Medulla oblongata (tissue), 1 donor: ENCODE data around the gene CDK11B.
A peak's percentile ranks its signal among the peaks of the same experiment; 100 is the strongest.
"Not testable (repeated sequence)": the region's sequence is repeated elsewhere in the genome, so short reads cannot be mapped to it uniquely, and the experiment has no call there.

Experiments used
- DNase-seq: peaks from one replicate; pipeline ENCODE4 v3.0.0-alpha.2; 2015; ENCODE audit errors: extremely low spot score

Gene CDK11B

DNA sequence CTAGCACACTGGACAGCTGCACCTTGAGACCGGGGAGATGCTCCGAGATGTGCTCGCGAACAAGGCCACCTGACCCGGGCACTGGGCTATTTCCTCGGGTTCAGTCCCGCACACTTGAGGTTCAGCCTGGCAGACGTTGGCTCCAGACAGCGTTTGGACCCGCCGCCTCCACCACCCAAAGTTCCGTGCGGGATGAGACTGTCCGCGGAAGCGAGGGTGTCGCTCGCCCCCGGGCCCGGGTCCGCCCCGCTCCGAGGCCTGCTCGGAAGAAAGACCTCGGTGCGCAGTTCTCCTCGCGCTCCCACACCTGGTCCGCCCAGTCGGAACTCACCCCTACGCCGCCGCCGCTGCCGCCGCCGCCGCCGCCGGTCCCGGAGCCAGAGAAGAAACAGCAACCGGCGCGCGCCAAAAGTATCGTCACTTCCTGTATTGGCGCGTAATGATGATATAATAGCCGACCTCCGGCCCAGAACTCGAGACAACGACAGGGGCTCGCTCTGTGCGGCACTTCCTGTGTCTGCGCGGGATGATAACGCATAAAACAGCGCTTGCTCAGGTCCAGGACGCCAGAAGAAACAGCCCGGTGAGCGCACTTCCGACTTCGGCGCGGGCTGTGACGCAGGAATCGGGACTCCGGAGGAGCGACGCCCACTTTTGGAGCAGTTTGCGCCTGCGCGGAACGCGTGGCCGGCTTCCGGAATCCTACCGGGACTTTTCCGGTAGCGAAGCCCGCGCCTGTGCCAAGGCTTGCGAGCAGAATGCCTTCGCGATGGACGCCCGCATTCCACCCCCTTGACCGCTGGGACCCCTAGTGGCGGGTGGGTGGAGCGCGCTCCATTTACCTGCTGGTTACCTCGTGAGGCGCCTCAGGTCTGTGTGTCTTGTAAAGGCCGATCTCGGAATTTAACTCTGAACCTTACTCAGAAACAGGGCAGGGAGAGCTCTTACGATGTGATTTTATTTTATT lies at the start of gene CDK11B:
Gene CDK11B (minus strand): TSS at position 422 of the 967 bp plus-strand sequence. CDS start 1,519 bp downstream, outside the sequence.
- DNase-seq: peak; percentile 95

DNA sequence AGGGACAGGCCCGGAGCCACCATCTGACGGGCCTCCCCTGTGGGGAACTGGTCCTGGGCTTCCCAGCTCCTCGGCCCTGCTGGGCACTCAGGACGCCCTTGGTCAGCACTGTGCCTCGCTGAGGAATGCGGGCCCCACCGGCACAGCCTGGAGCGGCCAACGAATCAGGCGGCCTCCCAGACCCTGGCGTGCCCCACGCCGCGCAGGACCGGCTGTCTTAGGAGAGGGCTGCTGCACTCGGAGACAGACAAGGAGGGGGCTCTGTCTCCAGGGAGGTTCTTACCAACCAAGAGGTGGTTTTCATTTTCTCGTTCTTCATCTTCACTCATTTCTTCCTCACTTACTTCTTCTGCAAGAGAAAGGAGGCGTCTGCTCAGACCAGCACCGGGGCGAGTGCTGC lies 49.1 kb upstream of the CDK11B start:
- not testable (repeated sequence) for DNase-seq

DNA sequence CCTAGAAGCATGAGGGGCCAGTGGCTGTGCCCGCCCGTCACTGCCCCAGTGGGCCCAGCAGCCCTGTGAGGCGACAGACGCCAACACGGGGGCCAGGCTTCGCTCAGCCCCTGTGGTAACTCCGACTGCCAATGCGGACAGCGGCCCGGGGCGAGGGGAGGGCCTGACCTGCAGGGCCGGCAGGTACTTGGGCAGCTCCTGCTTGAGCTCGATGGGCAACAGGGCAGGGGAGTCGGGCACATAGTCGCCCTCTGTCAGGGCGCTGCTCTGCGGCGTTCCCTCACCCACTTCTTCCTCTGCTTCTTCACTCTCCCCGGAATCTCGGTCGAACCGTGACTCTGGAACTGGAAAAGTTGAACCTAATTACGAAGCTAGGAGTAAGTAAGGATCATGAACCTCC lies 48.4 kb upstream of the CDK11B start:
- DNase-seq: not testable (repeated sequence)

DNA sequence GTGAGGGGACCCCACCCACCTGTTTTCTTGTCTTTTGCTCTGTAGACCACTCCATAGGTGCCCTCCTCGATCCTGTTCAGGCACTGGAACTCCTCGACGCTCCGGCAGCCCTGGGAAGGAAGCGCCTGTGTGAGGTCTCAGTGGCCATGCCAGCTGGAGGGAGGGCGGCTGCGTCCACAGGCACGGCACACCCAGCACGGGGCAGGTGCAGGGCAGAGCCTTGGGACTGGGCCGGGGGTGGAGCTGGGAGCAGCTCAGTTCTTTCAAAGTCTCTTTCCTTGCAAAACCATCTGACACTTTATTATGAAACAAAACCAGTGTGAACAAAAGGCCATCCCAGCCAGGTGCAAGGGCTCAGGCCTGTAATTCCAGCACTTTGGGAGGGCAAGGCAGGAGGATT lies 46.8 kb upstream of the CDK11B start:
- DNase-seq: not testable (repeated sequence)

DNA sequence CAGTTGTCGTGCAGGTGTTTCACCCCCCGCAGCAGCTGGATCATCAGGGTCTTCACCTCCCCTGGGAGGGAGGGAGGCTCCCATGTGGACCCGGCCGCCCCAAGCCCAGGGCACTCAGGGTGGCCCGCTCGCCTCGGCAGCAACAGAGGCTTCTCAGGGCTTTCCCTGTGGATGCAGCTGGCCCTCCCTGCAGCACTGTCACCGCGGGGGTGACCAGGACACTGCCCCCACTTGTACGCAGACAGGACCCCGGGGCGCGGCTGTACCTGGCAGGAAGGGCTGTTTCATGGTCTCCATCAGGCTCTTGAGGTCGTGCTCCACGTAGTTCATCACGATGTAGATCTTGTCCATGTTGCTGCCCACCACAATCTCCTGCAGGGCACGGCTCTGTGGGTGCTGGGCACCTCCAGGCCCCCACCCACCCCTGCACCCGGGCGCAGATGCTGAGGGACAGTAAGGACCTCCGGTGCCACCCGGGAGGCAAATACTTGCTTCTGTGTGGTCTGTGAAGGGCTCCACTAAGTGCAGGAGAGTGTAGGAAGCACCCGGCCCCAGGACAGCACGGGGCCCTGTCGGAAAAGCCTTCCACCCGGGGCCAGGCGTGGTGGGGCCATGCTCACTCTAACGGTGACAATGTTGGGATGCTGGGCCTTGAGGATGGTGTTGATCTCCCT lies 45.6 kb upstream of the CDK11B start:
- not testable (repeated sequence) for DNase-seq

DNA sequence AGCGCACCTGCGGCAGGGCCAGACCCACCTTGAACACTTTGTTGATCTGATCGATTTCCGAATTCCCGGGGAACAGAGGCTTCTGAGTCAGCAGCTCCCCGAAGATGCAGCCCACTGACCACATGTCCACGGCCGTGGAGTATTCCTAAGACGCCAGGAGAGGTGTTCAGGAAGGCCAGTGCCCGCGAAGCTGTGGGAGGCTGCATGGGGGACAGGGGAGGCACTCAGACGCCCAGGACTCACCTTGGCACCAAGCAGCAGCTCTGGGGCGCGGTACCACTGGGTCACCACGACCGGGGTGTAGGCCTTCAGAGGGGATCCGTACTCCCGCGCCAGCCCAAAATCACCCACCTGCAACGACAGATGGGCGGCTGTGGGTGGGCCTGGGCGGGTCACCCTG lies 45.0 kb upstream of the CDK11B start:
- DNase-seq: no peak

DNA sequence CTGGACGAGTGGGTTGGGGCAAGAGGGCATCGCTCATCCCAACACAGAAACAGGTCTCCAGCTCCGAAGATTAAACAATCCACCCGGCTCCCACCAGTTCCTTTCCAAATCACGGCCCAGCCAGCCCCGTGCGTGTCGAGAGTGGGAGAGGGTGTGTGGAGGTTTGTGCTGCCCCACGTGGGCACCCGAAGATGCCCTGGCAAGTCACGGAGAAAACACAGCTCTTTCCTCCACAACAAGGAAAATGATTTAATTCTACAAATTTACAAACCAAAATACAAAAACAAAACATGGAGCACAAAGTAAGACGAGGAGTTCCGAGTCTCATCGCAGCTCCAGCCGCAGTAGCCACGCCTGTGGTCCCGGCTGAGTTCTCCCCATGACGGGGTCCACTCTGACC lies 43.7 kb upstream of the CDK11B start:
- not testable (repeated sequence) for DNase-seq

DNA sequence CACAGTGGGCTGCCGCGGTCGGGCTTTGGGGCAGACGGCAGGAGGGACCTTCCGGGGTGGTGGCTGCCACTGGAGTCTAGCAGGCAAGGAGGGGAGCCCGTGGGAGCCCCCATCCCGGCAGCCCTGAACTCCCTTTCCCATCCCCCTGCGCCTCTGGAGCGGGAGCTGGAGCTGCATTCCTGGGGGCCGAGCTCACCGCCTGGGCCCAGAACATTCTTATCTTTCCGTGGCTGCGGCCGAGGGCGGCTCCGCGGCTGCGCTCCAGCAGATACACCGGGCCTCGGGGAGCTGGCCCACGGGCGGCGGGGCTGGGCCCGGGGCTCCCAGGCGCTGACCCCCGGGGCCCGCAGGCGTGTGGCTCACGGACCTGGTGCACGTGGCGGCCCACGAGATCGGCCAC lies 41.8 kb upstream of the CDK11B start:
- DNase-seq: not testable (repeated sequence)

DNA sequence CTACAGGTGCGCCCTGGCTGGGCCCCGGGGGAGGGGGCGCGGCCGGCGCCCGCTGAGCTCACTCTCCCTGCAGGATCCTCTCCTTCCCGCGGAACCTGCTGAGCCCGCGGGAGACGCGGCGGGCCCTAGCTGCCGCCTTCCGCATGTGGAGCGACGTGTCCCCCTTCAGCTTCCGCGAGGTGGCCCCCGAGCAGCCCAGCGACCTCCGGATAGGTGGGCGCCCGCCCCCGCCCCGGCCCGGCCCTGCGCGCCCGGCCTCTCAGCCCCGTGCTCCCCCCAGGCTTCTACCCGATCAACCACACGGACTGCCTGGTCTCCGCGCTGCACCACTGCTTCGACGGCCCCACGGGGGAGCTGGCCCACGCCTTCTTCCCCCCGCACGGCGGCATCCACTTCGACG lies 41.3 kb upstream of the CDK11B start:
- DNase-seq: not testable (repeated sequence)

DNA sequence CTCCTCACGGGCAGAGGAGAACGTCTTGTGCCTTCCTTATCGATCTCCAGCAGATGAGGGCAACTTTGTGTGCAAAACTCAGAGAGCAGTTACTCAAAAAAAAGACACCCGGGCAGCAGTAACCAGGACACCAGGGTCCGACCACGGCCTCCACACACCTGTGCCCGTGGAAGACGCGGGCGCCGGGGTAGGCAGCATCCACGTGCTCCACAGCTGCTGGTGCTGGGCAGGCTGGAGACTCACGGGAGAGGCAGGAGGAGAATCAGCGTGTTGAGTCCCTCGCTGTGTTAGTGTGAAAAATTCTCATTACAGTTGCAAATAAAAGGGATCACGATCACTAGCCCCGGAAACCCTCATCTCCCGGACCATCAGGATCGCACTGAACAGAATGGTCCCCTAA lies 40.3 kb upstream of the CDK11B start:
- not testable (repeated sequence) for DNase-seq

DNA sequence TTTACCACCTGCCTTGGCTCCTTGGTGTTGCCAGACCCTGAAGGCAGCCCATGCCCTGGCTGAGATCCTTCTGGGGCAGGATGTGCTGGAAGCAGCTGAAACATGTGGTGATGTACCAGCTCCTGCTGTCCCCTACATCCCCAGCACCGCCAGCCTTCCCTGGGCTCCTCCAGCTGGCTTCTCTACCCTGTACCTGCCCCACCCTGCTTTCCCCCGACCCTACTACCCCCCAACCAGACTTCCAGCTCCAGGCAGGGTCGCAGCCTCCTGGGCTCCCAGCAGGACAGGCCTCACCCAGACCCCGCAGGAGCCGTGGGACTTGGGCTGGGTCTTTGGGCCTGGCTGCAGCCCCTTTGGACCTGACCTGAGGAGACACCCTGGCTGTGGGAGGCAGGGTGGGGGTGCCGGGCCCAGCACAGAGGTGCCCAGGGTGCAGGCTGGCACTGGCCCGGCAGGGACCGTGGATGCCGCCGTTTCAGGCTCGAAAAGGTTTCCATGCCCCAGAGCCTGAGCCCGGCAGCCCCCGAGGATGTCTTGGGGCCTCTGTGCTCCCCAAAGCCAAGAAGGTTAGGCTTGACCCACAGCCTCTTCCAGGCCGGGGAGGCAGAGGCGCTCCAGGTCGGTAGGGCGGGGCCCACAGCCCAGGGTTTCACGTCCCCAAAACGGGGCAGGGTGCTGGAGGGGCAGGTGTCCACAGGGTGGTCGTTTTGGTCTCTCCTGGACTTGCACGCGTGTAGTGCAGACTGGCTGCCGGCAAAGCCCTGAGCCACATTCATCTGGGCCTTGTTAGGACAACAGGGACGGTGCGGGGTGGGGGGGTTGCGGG lies 38.8 kb upstream of the CDK11B start:
- not testable (repeated sequence) for DNase-seq

DNA sequence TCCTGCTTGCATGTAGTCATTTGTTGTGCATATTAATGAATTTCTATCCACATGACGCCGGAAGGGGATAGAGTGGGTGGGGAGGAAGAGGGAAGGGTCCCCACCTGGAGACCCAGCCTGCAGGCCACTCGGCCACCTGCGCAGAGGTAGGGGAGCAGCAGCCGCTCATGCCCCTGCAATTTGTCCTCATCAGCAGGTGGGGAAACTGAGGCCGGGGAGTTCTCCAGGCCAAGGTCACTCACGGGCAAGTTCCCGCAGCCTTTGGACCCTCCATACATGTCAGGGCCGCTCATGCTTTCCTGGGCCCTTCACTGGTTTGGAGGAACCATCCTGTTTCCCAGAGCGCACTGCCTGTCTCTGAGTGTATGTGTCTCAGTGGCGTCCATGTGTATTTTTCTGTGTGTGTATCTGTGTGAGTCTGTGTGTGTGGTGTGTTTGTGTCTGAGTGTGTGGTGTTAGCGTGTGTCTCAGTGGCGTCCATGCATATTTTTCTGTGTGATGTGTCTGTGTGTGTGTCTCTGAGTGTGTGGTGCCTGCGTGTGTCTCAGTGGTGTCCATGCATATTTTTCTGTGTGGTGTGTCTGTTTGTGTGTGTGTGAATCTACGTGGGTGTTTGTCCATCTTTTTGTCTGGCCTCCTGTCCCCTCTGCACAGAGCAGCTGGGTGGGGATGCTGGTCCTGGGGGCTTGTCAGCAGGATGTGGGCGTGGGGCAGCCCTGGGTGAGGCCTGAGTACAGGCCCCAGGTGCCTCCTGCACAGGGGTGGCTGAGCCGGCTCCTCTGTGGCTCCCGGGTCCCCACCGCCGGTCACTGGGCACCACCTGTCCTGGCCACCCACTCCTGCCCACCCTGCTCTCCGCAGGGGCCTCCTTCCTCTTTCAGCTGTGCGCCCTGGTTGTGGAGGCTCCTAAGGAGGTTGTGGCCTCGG lies 37.9 kb upstream of the CDK11B start:
- not testable (repeated sequence) for DNase-seq

DNA sequence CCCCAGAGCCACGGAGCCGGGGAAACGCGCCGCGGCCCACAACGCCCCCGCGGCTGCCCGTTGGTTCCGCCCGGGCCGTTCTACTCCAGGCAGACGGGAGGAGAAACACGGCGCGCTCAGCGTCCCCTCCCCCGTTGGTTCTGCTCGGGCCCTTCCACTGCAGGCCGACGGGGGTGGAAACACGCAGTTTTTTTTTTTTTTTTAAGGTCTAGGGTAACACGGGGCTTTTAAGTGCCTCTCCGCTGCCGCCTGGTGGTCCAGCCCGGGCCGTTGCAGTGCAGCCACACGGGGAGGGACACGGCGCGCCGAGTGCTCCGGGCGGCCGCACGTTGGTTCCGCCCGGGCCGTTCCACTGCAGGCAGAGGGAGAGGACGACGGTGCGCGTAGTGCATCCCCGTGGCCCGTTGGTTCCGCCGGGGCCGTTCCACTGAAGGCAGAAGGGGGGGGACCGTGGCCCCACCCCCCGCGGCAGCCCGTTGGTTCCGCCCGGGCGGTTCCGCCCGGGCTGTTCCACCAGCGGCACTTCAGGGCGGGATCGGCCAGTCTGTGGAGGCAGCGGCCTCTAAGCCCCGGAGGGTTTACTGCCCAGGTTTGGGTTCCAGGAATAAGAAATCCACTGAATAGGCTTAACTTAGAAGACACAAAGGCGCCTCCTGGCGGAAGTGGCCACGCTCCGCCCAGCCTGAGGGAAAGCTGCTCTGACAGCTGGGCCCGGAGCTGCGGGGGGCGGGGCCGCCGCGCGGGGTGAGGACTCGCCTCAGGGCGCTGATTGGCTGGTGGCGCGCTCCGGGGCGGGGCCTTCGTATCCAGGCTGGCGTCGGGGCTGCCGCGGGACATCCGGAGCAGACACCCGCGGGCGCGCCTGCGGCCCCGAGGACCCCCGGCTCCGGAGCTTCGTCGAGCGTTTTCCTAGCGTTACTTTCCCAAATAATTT lies 34.2 kb upstream of the CDK11B start, which contains the start of gene SLC35E2B:
Gene SLC35E2B (minus strand): TSS at position 82 of the 934 bp plus-strand sequence. CDS start 16,096 bp downstream, outside the sequence.
- DNase-seq: peak; percentile 92

DNA sequence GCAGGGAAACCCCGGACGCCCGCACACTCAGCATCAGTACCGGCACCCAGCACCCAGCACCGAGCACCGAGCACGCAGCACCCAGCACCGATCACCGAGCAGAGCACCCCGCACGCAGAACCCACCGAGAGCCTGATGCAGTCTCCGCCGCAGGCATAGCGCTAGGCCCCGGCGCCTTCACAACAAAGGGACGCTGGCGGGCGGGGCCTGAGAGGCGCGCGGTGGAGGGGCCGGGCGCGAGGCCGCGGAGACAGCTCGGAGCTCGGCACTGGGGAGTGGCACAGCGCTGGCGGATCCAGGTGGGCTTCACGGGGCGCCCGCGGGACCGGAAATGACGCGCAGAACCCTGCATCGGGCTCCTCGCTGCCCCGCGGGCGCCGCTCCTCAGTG lies 33.5 kb upstream of the CDK11B start:
- DNase-seq: peak; percentile 40

DNA sequence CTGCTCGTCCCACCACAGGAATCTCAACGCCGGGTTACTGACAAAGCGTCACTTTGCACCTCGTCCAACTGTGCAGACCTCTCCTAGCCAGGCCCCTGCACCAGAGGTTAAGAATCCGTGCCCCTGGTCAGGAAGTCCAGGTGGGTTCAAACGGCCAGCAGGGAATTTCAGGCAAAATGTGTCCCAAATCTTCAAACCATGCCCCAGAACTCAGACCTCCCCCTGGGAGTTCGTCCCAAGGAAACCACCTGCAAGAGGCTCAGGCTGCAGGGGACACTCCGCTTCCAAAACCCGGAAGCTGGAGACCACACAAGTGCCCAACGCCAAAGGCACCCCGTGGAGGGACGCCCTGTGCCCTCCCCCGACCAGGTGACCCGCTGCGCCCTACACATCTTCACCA lies 32.6 kb upstream of the CDK11B start:
- DNase-seq: not testable (repeated sequence)

DNA sequence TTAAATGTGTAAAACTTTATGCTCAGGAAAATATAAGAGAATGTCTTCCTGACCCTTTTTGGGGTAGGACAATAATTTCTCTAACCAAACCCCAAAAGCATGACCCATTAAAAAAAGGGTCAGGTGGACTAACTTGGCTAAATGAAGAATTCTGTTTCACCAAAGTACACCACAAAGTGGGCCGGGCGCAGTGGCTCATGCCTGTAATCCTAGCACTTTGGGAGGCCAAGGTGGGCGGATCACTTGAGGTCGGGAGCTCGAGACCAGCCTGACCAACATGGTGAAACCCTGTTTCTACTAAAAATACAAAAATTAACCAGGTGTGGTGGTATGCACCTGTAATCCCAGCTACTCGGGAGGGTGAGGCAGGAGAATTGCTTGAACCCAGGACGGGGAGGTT lies 30.7 kb upstream of the CDK11B start:
- DNase-seq: not testable (repeated sequence)

DNA sequence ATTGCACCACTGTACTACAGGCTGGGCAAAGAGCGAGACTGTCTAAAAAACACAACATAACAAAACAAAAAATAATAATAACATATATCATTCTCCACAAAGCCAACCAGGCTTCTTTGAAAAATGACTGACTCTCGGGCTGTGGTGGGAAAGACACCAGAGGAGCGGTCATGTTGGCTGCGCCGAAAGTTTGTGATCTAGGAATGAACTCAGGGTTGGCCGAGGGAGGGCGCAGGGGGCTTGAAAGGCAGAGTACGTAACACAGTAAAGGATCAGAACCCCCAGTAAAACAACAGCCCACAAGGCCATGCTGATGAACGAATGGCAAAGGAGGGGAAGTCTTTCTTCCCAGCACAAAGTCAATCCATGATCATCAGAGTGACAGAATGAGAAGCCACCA lies 29.0 kb upstream of the CDK11B start:
- DNase-seq: no peak

DNA sequence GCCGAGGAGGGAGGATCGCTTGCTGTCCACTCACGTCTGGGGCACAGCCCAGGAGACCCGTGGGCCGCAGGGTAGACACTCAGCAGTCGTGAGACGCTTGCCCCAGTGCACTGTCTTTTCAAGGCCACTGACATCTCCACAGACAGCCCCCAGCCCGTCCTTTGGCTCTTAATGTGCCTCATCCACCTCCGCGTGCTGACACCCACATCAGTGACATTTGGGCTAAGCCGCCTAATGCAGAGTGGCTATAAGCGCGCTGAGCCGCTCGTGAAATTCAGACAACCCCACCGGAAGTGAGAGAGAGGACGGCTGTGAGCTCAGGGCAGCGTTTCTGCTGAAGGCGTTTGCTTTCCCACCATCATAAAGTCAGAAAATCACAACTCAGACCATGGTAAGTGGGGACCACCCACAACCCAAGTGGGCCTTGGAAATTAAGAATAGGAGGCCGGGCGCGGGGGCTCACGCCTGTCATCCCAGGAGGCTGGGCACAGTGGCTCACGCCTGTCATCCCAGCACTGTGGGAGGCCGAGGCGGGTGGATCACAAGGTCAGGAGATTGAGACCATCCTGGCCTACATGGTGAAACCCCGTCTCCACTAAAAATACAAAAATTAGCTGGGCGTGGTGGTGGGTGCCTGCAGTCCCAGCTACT lies 25.4 kb upstream of the CDK11B start:
- DNase-seq: no peak
